IMR-90 (cell line): ENCODE results near the gene SDK1. TPM values are rescaled to one million over a fixed set of nuclear protein-coding genes. Genes with fewer than 3 reads are reported as not detected.

Experiments used
- ATAC-seq: fragments of 200-7000 bp; cut with Tn5 transposase; 2 replicates; pipeline ENCODE4 v1.9.1; 2020; ENCODE audit warnings: low read depth, mild to moderate bottlenecking, moderate library complexity
- BruUV-seq: library from RNA; stranded (reverse); fragments of 400-500 nt; replicated peaks from 2 replicates; lab custom pipeline; 2021; lab: Mats Ljungman, UMichigan
- CTCF ChIA-PET: fragments of 300-600 bp; formaldehyde crosslinking; extraction: SDS; loops from one replicate; lab custom pipeline; 2021; ENCODE audit warnings: antibody characterized with exemption; lab: Yijun Ruan, JAX
- POLR2A ChIA-PET: fragments of 300-600 bp; sonication (Branson Sonifier 250); formaldehyde crosslinking; loops from one replicate; lab custom pipeline; 2022; ENCODE audit warnings: antibody characterized with exemption; ENCODE audit not compliant: unreplicated experiment; lab: Charles Lee
- DNase-seq: peaks from one replicate; pipeline ENCODE4 v3.0.0; 2013
- H2AFZ ChIP-seq: replicated peaks from 2 replicates; pipeline ENCODE3; 2013; ENCODE audit warnings: low read length, mild to moderate bottlenecking; ENCODE audit not compliant: poor library complexity
- H2AK5ac ChIP-seq: 2 replicates; pipeline ENCODE4 v1.6.1; 2013; ENCODE audit warnings: low read depth, low read length, inconsistent platforms
- H2AK9ac ChIP-seq: replicated peaks from 2 replicates; pipeline ENCODE3; 2013; ENCODE audit warnings: mild to moderate bottlenecking, low read depth, low read length, moderate library complexity; ENCODE audit not compliant: poor library complexity
- H2BK120ac ChIP-seq: 2 replicates; pipeline ENCODE4 v1.6.1; 2013; ENCODE audit warnings: low read depth, low read length, inconsistent platforms
- H2BK15ac ChIP-seq: 3 replicates; pipeline ENCODE4 v1.6.1; 2013; ENCODE audit warnings: low read depth, low read length, inconsistent platforms
- H2BK20ac ChIP-seq: 2 replicates; pipeline ENCODE4 v1.6.1; 2013; ENCODE audit warnings: low read depth, mild to moderate bottlenecking, inconsistent platforms, low read length, moderate library complexity
- H2BK5ac ChIP-seq: 2 replicates; pipeline ENCODE4 v1.6.1; 2013; ENCODE audit warnings: mild to moderate bottlenecking, low read depth, low read length, inconsistent platforms; ENCODE audit not compliant: poor library complexity, severe bottlenecking
- H3K14ac ChIP-seq: replicated peaks from 2 replicates; pipeline ENCODE4 v1.6.1; 2013; ENCODE audit warnings: low read depth, low read length, inconsistent platforms
- H3K18ac ChIP-seq: 2 replicates; pipeline ENCODE4 v1.6.1; 2013; ENCODE audit warnings: low read depth, low read length, control low read depth
- H3K23ac ChIP-seq: 2 replicates; pipeline ENCODE4 v1.6.1; 2013; ENCODE audit warnings: low read depth, low read length, inconsistent platforms
- H3K27ac ChIP-seq: 2 replicates; pipeline ENCODE4 v1.5.1; 2013; ENCODE audit warnings: mild to moderate bottlenecking, control low read depth, low read length; ENCODE audit not compliant: insufficient read depth
- H3K27me3 ChIP-seq: 2 replicates; pipeline ENCODE4 v1.6.1; 2013; ENCODE audit warnings: low read length; ENCODE audit not compliant: control insufficient read depth, insufficient read depth
- H3K36me3 ChIP-seq: 2 replicates; pipeline ENCODE4 v1.6.1; 2013; ENCODE audit warnings: low read length, mixed read lengths; ENCODE audit not compliant: control insufficient read depth, insufficient read depth
- H3K4ac ChIP-seq: 2 replicates; pipeline ENCODE4 v1.6.1; 2013; ENCODE audit warnings: low read depth, low read length, inconsistent platforms
- H3K4me1 ChIP-seq: 2 replicates; pipeline ENCODE4 v1.6.1; 2013; ENCODE audit warnings: low read length, mixed read lengths; ENCODE audit not compliant: control insufficient read depth, insufficient read depth
- H3K4me2 ChIP-seq: 2 replicates; pipeline ENCODE4 v1.6.1; 2013; ENCODE audit warnings: low read depth, mild to moderate bottlenecking, control low read depth, low read length, moderate library complexity
- H3K4me3 ChIP-seq: 2 replicates; pipeline ENCODE4 v1.5.1; 2013; ENCODE audit warnings: low read depth, mild to moderate bottlenecking, control low read depth, low read length, moderate library complexity; ENCODE audit not compliant: insufficient read depth
- H3K56ac ChIP-seq: 2 replicates; pipeline ENCODE4 v1.6.1; 2013; ENCODE audit warnings: low read length, inconsistent platforms; ENCODE audit not compliant: insufficient read depth; ENCODE audit errors: extremely low read depth
- H3K79me1 ChIP-seq, 2 experiments: 2 replicates each; pipeline ENCODE4 v1.6.1; 2013; ENCODE audit warnings: low read length in 2 of 2, inconsistent platforms in 1 of 2, low read depth in 1 of 2
- H3K9ac ChIP-seq: 2 replicates; pipeline ENCODE4 v1.6.1; 2013; ENCODE audit warnings: low read depth, low read length, control low read depth
- H3K9me1 ChIP-seq: 2 replicates; pipeline ENCODE4 v1.6.1; 2013; ENCODE audit warnings: low read length, inconsistent platforms; ENCODE audit not compliant: insufficient read depth
- H3K9me3 ChIP-seq: 2 replicates; pipeline ENCODE4 v1.6.1; 2013; ENCODE audit warnings: low read length; ENCODE audit not compliant: control insufficient read depth, insufficient read depth
- H4K20me1 ChIP-seq: 2 replicates; pipeline ENCODE4 v1.6.1; 2013; ENCODE audit warnings: low read length, inconsistent platforms; ENCODE audit not compliant: insufficient read depth
- H4K5ac ChIP-seq: 2 replicates; pipeline ENCODE4 v1.6.1; 2013; ENCODE audit warnings: mild to moderate bottlenecking, low read depth, low read length, control low read depth
- H4K8ac ChIP-seq, 2 experiments: 2 replicates each; pipeline ENCODE4 v1.6.1; 2013; ENCODE audit warnings: low read depth in 2 of 2, low read length in 2 of 2, control low read depth in 1 of 2, inconsistent platforms in 1 of 2
- H4K91ac ChIP-seq: 2 replicates; pipeline ENCODE4 v1.6.1; 2013; ENCODE audit warnings: low read depth, low read length, inconsistent platforms; ENCODE audit not compliant: insufficient read depth
- BHLHE40 ChIP-seq: fragments of 150-350 bp; IDR thresholded peaks from 2 replicates; pipeline ENCODE4 v1.6.1; 2016; ENCODE audit warnings: mild to moderate bottlenecking, low read depth, low read length
- CEBPB ChIP-seq: IDR thresholded peaks from 2 replicates; pipeline ENCODE4 v1.6.1; 2012; ENCODE audit warnings: low read depth, low read length, improper control_type of control experiment
- CHD1 ChIP-seq: IDR thresholded peaks from 2 replicates; pipeline ENCODE4 v1.6.1; 2012; ENCODE audit warnings: low read depth, low read length, improper control_type of control experiment
- CTCF ChIP-seq: conservative IDR thresholded peaks from 2 replicates; pipeline ENCODE4 v1.5.1; 2012; ENCODE audit warnings: mild to moderate bottlenecking, low read depth, low read length, improper control_type of control experiment
- ELK1 ChIP-seq: fragments of 150-350 bp; IDR thresholded peaks from 2 replicates; pipeline ENCODE4 v1.6.1; 2016; ENCODE audit warnings: low read depth, mild to moderate bottlenecking, low read length, moderate library complexity, borderline replicate concordance
- FOS ChIP-seq: fragments of 150-350 bp; IDR thresholded peaks from 2 replicates; pipeline ENCODE4 v1.6.1; 2016; ENCODE audit warnings: low read depth, low read length
- MAFK ChIP-seq: IDR thresholded peaks from 2 replicates; pipeline ENCODE4 v1.6.1; 2012; ENCODE audit warnings: low read depth, low read length, improper control_type of control experiment
- MAZ ChIP-seq: IDR thresholded peaks from 2 replicates; pipeline ENCODE4 v1.6.1; 2012; ENCODE audit warnings: low read depth, mild to moderate bottlenecking, low read length, improper control_type of control experiment, moderate library complexity, borderline replicate concordance
- MXI1 ChIP-seq: IDR thresholded peaks from 2 replicates; pipeline ENCODE4 v1.6.1; 2012; ENCODE audit warnings: low read depth, mild to moderate bottlenecking, low read length, moderate library complexity, borderline replicate concordance
- NFE2L2 ChIP-seq: fragments of 150-350 bp; IDR thresholded peaks from 2 replicates; pipeline ENCODE4 v1.6.1; 2016; ENCODE audit warnings: low read depth, mild to moderate bottlenecking, low read length
- POLR2A ChIP-seq: IDR thresholded peaks from 2 replicates; pipeline ENCODE4 v1.6.1; 2012; ENCODE audit warnings: mild to moderate bottlenecking, low read depth, low read length
- RAD21 ChIP-seq: IDR thresholded peaks from 2 replicates; pipeline ENCODE4 v1.6.1; 2012; ENCODE audit warnings: low read length, improper control_type of control experiment
- RCOR1 ChIP-seq: IDR thresholded peaks from 2 replicates; pipeline ENCODE4 v1.6.1; 2012; ENCODE audit warnings: mild to moderate bottlenecking, low read length, improper control_type of control experiment; ENCODE audit not compliant: insufficient replicate concordance
- RFX5 ChIP-seq: IDR thresholded peaks from 2 replicates; pipeline ENCODE4 v1.8.0; 2012; ENCODE audit warnings: low read depth, mild to moderate bottlenecking, low read length, moderate library complexity
- SMC3 ChIP-seq: fragments of 150-350 bp; IDR thresholded peaks from 2 replicates; pipeline ENCODE4 v1.6.1; 2016; ENCODE audit warnings: low read depth, mild to moderate bottlenecking, antibody characterized with exemption, low read length, moderate library complexity
- USF2 ChIP-seq: fragments of 150-350 bp; IDR thresholded peaks from 2 replicates; pipeline ENCODE4 v1.6.1; 2017; ENCODE audit warnings: mild to moderate bottlenecking, antibody characterized with exemption, low read length, low read depth
- WGBS, 2 experiments: methylation state at CpG; one replicate each; pipeline versions ENCODE4 v1.1.5 to v1.1.7; 2013; ENCODE audit warnings: missing lambda C conversion rate in 2 of 2; ENCODE audit not compliant: insufficient read length in 1 of 2; ENCODE audit errors: extremely low coverage in 2 of 2; 5-methylcytosine and 5-hydroxymethylcytosine counted together
- dilution Hi-C: fragments of 300-500 bp; cut with HindIII; formaldehyde crosslinking; loops from one replicate; pipeline ENCODE4 v1.14.3; 2018; ENCODE audit warnings: low sequenced_read_pairs; ENCODE audit not compliant: unreplicated experiment
- in situ Hi-C: fragments of 300-500 bp; cut with MboI; formaldehyde crosslinking; loops from 3 replicates; pipeline ENCODE4 v1.14.3; 2019; ENCODE audit warnings: low sequenced_read_pairs, inconsistent platforms, mixed read lengths
- intact Hi-C: fragments of 100-400 bp; cut with micrococcal nuclease; formaldehyde crosslinking; loops from 2 replicates; pipeline ENCODE4 v1.10.0; 2022
- polyA plus RNA-seq, 3 experiments: library from polyadenylated mRNA; depleted of rRNA; stranded (reverse); fragments of >200 nt; gene quantifications; 2 replicates each; pipeline ENCODE4 v1.2.3, GENCODE V29; 2012; ENCODE audit warnings: low replicate concordance in 1 of 3
- total RNA-seq: library from RNA; depleted of rRNA; stranded (reverse); fragments of >200 nt; gene quantifications from 2 replicates; pipeline ENCODE4 v1.2.3, GENCODE V29; 2012

The SDK1 gene
- total and polyA plus RNA-seq, 2 of the 4 experiments (the other 2 are of a cell fraction), result 1.5 to 1.6 TPM

GRCh38 chr7:3427957-3428356 lies 126.9 kb downstream of the SDK1 start:
- DNase-seq, result no peak
- Histone ChIP-seq H3K9me3 (no peaks in the 10 kb centered on the region), H3K27ac (no peak overlapping the region), H2BK5ac (no peak overlapping the region), H3K14ac (no peak overlapping the region), H2AK5ac (no peak overlapping the region), H2BK20ac (no peak overlapping the region), H3K9me1 (no peaks in the 10 kb centered on the region), H2AFZ (no peak overlapping the region), H3K23ac (no peak overlapping the region), H3K18ac (no peak overlapping the region), H3K4me1 (no peaks in the 10 kb centered on the region), H3K4ac (no peak overlapping the region), H2BK15ac (no peak overlapping the region), H4K91ac (no peak overlapping the region), H3K4me3 (no peak overlapping the region), H3K4me2 (no peak overlapping the region), H3K36me3 (no peaks in the 10 kb centered on the region), H3K56ac (no peak overlapping the region), H2BK120ac (no peak overlapping the region), H3K27me3 (0 out of 2 replicates have a peak, but pooled peaks cover 2% of the 10 kb centered on the region), H4K5ac (no peak overlapping the region), H3K9ac (no peak overlapping the region), H4K20me1 (no peaks in the 10 kb centered on the region), H2AK9ac (no peak overlapping the region), H3K79me1 (no peaks in the 10 kb centered on the region), H4K8ac (no peak overlapping the region)
- intact Hi-C loops, result no loop called here
- POLR2A ChIA-PET, result no interaction called here
- no CpG with 5 or more reads among the region's 1 CpG for WGBS, 2 experiments
- TF ChIP-seq ELK1, result no peak
- no peak for TF ChIP-seq CHD1
- TF ChIP-seq MAZ, result no peak
- TF ChIP-seq FOS, result no peak
- TF ChIP-seq CEBPB, result no peak
- TF ChIP-seq POLR2A, result no peak
- TF ChIP-seq MXI1, result no peak
- TF ChIP-seq BHLHE40, result no peak
- TF ChIP-seq MAFK, result no peak
- TF ChIP-seq RFX5, result no peak
- TF ChIP-seq NFE2L2, result no peak
- TF ChIP-seq SMC3, result no peak
- TF ChIP-seq RAD21, result no peak
- no peak for TF ChIP-seq RCOR1
- TF ChIP-seq USF2, result no peak
- TF ChIP-seq CTCF, result no peak
- no TSS peak for BruUV-seq
- CTCF ChIA-PET, result interaction anchor here (1.5 kb wide), 1 partner anchor 12 kb away, joined by 4 read pairs; no protein-coding TSS in a partner anchor
- ATAC-seq, result no peak
- dilution Hi-C loops, result no loop called here
- in situ Hi-C loops, result no loop called here
